ENCODE data around the gene CPA1.

DNA sequence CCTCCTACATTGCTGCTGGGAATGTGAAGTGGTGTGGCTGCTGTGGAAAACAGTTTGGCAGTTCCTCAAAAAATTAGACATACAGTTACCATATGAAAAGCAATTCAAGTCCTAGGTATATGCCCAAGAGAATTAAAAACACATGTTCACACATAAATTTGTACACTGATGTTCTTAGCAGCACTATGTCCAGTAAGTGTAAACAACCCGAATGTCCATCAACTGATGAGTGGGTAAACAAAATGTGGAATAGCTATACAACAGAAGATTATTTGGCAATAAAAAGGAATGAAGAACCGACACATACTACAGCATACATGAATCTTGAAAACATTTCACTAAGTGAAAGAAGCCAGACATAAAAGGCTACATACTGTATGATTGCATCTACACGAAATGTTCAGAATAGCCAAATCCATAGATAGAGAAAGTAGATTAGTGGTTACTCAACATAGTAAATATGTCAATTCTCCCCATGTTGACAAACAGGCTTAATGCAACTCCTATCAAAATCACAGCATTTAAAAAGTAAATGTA is 43.3 kb downstream of the CPA1 start:
- TF ChIP-seq, protein P1, sequence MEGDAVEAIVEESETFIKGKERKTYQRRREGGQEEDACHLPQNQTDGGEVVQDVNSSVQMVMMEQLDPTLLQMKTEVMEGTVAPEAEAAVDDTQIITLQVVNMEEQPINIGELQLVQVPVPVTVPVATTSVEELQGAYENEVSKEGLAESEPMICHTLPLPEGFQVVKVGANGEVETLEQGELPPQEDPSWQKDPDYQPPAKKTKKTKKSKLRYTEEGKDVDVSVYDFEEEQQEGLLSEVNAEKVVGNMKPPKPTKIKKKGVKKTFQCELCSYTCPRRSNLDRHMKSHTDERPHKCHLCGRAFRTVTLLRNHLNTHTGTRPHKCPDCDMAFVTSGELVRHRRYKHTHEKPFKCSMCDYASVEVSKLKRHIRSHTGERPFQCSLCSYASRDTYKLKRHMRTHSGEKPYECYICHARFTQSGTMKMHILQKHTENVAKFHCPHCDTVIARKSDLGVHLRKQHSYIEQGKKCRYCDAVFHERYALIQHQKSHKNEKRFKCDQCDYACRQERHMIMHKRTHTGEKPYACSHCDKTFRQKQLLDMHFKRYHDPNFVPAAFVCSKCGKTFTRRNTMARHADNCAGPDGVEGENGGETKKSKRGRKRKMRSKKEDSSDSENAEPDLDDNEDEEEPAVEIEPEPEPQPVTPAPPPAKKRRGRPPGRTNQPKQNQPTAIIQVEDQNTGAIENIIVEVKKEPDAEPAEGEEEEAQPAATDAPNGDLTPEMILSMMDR (IDR thresholded peaks at IDR 0.05 in 8 of 11, conservative IDR thresholded peaks at IDR 0.05 in 3 of 11), result no peak
- TF ChIP-seq POLR2A (IDR thresholded peaks at IDR 0.05), result no peak
